ENCODE results near the gene CDC37L1.
A peak's percentile ranks its signal among the peaks of the same experiment; 100 is the strongest.

Gene CDC37L1

GRCh38 chr9:4674783-4675182 lies 4.6 kb upstream of the CDC37L1 start:
- no peak overlapping the region for H3K4me3 ChIP-seq (ENCODE audit: low read depth, low read length)
- no peak for TF ChIP-seq CTCF (IDR thresholded peaks at IDR 0.05; ENCODE audit: low read depth, low read length)
- TF ChIP-seq POLR2A (IDR thresholded peaks at IDR 0.05; ENCODE audit: extremely low read depth, insufficient read length): no peak
- no peak for TF ChIP-seq MYC (IDR thresholded peaks at IDR 0.05; ENCODE audit: low read depth, low read length)
- TF ChIP-seq MAX (IDR thresholded peaks at IDR 0.05; ENCODE audit: low read depth, low read length): no peak
- peak; percentile 34 for DNase-seq (ENCODE audit: low read depth)

- DNase-seq (ENCODE audit: low read depth): peak; percentile 41
- TF ChIP-seq MYC (IDR thresholded peaks at IDR 0.05; ENCODE audit: low read depth, low read length) (no peak), MAX (IDR thresholded peaks at IDR 0.05; ENCODE audit: low read depth, low read length) (no peak), POLR2A (IDR thresholded peaks at IDR 0.05; ENCODE audit: extremely low read depth, insufficient read length) (no peak), CTCF (IDR thresholded peaks at IDR 0.05; ENCODE audit: low read depth, low read length) (no peak)
- H3K4me3 ChIP-seq (ENCODE audit: low read depth, low read length): no peak overlapping the region
These were observed 2.0 kb upstream of the CDC37L1 start for GRCh38 chr9:4677392-4677791.

GRCh38 chr9:4678679-4679267 lies 596 bp upstream of the CDC37L1 start:
- peak; percentile 78 for DNase-seq (ENCODE audit: low read depth)
- no peak for TF ChIP-seq POLR2A (IDR thresholded peaks at IDR 0.05; ENCODE audit: extremely low read depth, insufficient read length)
- TF ChIP-seq MAX (IDR thresholded peaks at IDR 0.05; ENCODE audit: low read depth, low read length): peak; percentile 73
- TF ChIP-seq CTCF (IDR thresholded peaks at IDR 0.05; ENCODE audit: low read depth, low read length): no peak
- TF ChIP-seq MYC (IDR thresholded peaks at IDR 0.05; ENCODE audit: low read depth, low read length): peak; percentile 86
- H3K4me3 ChIP-seq (ENCODE audit: low read depth, low read length): peak overlapping the region; percentile 80

- DNase-seq (ENCODE audit: low read depth): no peak
- H3K4me3 ChIP-seq (ENCODE audit: low read depth, low read length): peak overlapping the region; percentile 80
- peak; percentile 52 for TF ChIP-seq MYC (IDR thresholded peaks at IDR 0.05; ENCODE audit: low read depth, low read length)
- TF ChIP-seq MAX (IDR thresholded peaks at IDR 0.05; ENCODE audit: low read depth, low read length): no peak; the same call in 1 of the 2 replicates
These were observed 780 bp downstream of the CDC37L1 start for GRCh38 chr9:4680173-4680525.

- TF ChIP-seq MYC (IDR thresholded peaks at IDR 0.05; ENCODE audit: low read depth, low read length) (no peak), MAX (IDR thresholded peaks at IDR 0.05; ENCODE audit: low read depth, low read length) (no peak), CTCF (IDR thresholded peaks at IDR 0.05; ENCODE audit: low read depth, low read length) (no peak), POLR2A (IDR thresholded peaks at IDR 0.05; ENCODE audit: extremely low read depth, insufficient read length) (no peak)
- H3K4me3 ChIP-seq (ENCODE audit: low read depth, low read length): peak overlapping the region; percentile 80
- peak; percentile 65 for DNase-seq (ENCODE audit: low read depth)
These were observed 1.4 kb downstream of the CDC37L1 start for GRCh38 chr9:4680750-4681149.

GRCh38 chr9:4684820-4685219 lies 5.5 kb downstream of the CDC37L1 start:
- no peak for DNase-seq (ENCODE audit: low read depth)
- TF ChIP-seq MYC (IDR thresholded peaks at IDR 0.05; ENCODE audit: low read depth, low read length): no peak
- no peak for TF ChIP-seq CTCF (IDR thresholded peaks at IDR 0.05; ENCODE audit: low read depth, low read length)
- TF ChIP-seq POLR2A (IDR thresholded peaks at IDR 0.05; ENCODE audit: extremely low read depth, insufficient read length): no peak
- TF ChIP-seq MAX (IDR thresholded peaks at IDR 0.05; ENCODE audit: low read depth, low read length): no peak
- no peak overlapping the region for H3K4me3 ChIP-seq (ENCODE audit: low read depth, low read length)
